ENCODE measurements around the gene OSBPL3.

Gene OSBPL3

DNA sequence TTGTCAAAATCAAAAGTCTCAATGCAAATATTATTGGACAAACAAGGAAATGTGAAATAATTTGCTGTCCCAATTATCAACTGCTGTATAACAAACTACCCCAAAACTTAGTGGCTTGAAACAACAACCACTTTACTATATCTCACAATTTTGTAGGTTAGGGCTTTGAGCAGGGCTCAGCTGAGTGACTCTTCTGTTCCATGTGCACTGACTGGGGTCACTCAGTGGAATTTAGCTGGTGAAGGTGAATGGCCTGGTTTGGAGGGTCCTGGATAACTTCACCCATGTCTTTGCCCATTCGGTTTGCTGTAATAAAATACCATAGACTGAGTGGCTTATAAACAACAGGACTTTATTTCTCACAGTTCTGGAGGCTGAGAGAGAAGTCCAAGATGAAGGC lies 219.0 kb downstream of the OSBPL3 start:
- Histone ChIP-seq H3K36me3 (ENCODE audit: control insufficient read depth, low read depth, low read length) (no peaks in the 10 kb centered on the region), H3K4me1 (ENCODE audit: control insufficient read depth, low read depth, low read length) (no peaks in the 10 kb centered on the region), H3K27ac (ENCODE audit: low read length) (no peak overlapping the region), H3K27me3 (ENCODE audit: control insufficient read depth, insufficient read depth, low read length) (peaks cover 32% of the 10 kb centered on the region), H3K9ac (ENCODE audit: low read length) (no peak overlapping the region), H3K9me3 (ENCODE audit: control insufficient read depth, low read depth, low read length) (no peaks in the 10 kb centered on the region), H3K4me3 (ENCODE audit: low read length) (no peak overlapping the region)

DNA sequence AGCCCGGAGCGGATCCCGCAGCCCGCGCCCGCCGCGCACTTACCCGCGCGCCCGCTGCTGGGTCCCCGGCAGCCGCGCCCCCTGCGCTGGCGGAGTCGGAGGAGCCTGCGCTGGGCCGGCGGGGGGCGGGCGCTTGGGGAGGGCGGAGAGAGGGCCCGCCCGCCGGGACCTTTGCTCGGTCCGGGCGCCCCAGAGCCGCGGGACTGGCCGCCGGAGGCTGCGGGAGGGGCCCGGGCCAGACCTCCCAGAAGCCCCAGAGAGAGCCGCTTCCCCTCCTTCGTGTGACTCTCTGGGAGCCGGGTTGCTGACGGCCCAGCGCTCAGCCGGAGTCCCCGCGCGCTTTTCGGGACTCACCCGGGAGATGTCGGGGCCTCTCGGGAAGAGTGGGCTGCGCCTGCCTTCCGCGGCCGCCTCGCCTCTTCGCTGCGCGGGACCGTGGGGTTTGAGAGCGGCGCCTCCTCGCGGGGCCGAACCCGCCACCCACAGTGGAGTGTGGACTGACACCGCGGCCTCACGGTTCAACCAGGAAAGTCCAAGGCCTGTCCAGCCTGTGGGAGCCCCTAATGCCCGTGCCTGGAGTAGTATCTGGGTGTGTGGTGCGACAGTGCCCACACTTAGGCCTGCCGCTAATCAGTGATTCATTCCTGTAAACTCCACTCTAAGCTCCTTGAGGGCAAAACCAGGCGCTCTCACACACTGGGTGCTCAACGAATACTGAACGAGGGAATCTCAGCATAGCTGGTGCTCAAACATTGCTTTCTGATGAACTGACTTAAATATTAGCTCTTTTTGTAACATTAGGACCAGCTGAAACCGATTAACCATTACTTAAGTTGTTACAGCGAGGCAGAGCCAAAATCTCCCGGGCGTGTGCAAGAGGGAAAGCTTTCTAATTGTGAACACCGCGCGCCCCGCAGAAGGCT lies 222.4 kb downstream of the OSBPL3 start, which contains the start of gene GSDME:
TSS of gene GSDME (minus strand) at position 112 of the 923 bp plus-strand sequence. CDS start 7,690 bp downstream, outside the sequence.
- no peak within 1 kb of the TSS for H3K27ac ChIP-seq (ENCODE audit: low read length)
- no peaks in the 10 kb centered on the region for H3K9me3 ChIP-seq (ENCODE audit: control insufficient read depth, low read depth, low read length)
- H3K27me3 ChIP-seq (ENCODE audit: control insufficient read depth, insufficient read depth, low read length): peaks cover 43% of the 10 kb centered on the region
- peak within 1 kb of the TSS; percentile 74 for H3K4me3 ChIP-seq (ENCODE audit: low read length)
- H3K9ac ChIP-seq (ENCODE audit: low read length): peak within 1 kb of the TSS; percentile 2
- H3K4me1 ChIP-seq (ENCODE audit: control insufficient read depth, low read depth, low read length): peaks cover under 1% of the 10 kb centered on the region
- H3K36me3 ChIP-seq (ENCODE audit: control insufficient read depth, low read depth, low read length): no peaks in the 10 kb centered on the region

DNA sequence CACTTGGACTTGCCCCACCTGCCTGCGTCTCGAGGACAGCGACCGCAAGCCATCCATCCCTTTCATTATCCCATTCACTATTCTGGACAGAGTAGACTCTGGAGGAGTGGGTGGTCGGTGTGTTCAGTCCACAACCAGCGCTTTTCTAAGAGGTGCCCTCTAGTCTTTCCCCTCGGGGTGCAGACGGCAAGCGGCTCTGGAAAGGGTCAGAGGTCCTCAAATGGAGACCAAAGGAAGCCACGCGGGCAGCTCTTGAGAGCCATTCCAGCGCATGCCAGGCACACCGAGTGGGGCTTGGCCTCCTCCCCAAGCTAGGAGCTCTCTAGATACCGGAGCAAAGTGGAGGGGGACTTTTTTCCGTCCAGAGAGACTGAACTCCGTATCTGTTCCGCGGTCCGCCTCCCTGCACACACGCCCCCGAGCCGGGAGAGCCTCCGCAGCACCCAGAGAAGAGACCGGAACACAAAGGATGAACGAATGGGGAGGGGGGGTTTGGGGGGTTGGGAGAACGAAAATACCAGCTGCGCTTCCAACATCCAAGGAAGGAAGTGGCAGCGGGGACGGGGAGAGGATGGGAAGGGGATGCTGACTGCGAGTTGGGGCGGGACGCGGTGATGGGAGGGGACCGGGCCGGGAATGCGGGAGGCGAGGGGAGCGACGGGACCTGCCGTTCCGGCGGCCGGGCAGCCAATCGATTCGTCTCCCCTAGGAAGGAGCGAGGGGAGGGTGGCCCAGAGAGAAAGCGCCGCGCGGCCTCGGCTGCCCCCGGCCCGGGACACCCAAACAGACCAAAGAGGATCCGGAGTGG lies 223.2 kb downstream of the OSBPL3 start:
- peak overlapping the region; percentile 74 for H3K4me3 ChIP-seq (ENCODE audit: low read length)
- H3K9me3 ChIP-seq (ENCODE audit: control insufficient read depth, low read depth, low read length): no peaks in the 10 kb centered on the region
- peak overlapping the region; percentile 2 for H3K9ac ChIP-seq (ENCODE audit: low read length)
- peaks cover 43% of the 10 kb centered on the region for H3K27me3 ChIP-seq (ENCODE audit: control insufficient read depth, insufficient read depth, low read length)
- H3K4me1 ChIP-seq (ENCODE audit: control insufficient read depth, low read depth, low read length): peaks cover 7% of the 10 kb centered on the region
- no peaks in the 10 kb centered on the region for H3K36me3 ChIP-seq (ENCODE audit: control insufficient read depth, low read depth, low read length)
- no peak overlapping the region for H3K27ac ChIP-seq (ENCODE audit: low read length)

- Histone ChIP-seq H3K27me3 (ENCODE audit: control insufficient read depth, insufficient read depth, low read length) (peaks cover 43% of the 10 kb centered on the region), H3K36me3 (ENCODE audit: control insufficient read depth, low read depth, low read length) (no peaks in the 10 kb centered on the region), H3K9me3 (ENCODE audit: control insufficient read depth, low read depth, low read length) (no peaks in the 10 kb centered on the region), H3K27ac (ENCODE audit: low read length) (no peak overlapping the region), H3K9ac (ENCODE audit: low read length) (no peak overlapping the region), H3K4me1 (ENCODE audit: control insufficient read depth, low read depth, low read length) (peaks cover 7% of the 10 kb centered on the region), H3K4me3 (ENCODE audit: low read length) (peak overlapping the region; percentile 74)
These were observed 224.2 kb downstream of the OSBPL3 start for GRCh38 chr7:24755541-24756407.

GRCh38 chr7:24754906-24755506 lies 225.0 kb downstream of the OSBPL3 start:
- no peaks in the 10 kb centered on the region for H3K9me3 ChIP-seq (ENCODE audit: control insufficient read depth, low read depth, low read length)
- H3K4me1 ChIP-seq (ENCODE audit: control insufficient read depth, low read depth, low read length): peaks cover 7% of the 10 kb centered on the region
- H3K36me3 ChIP-seq (ENCODE audit: control insufficient read depth, low read depth, low read length): no peaks in the 10 kb centered on the region
- no peak overlapping the region for H3K9ac ChIP-seq (ENCODE audit: low read length)
- H3K27ac ChIP-seq (ENCODE audit: low read length): no peak overlapping the region
- H3K4me3 ChIP-seq (ENCODE audit: low read length): no peak overlapping the region
- H3K27me3 ChIP-seq (ENCODE audit: control insufficient read depth, insufficient read depth, low read length): peaks cover 43% of the 10 kb centered on the region

DNA sequence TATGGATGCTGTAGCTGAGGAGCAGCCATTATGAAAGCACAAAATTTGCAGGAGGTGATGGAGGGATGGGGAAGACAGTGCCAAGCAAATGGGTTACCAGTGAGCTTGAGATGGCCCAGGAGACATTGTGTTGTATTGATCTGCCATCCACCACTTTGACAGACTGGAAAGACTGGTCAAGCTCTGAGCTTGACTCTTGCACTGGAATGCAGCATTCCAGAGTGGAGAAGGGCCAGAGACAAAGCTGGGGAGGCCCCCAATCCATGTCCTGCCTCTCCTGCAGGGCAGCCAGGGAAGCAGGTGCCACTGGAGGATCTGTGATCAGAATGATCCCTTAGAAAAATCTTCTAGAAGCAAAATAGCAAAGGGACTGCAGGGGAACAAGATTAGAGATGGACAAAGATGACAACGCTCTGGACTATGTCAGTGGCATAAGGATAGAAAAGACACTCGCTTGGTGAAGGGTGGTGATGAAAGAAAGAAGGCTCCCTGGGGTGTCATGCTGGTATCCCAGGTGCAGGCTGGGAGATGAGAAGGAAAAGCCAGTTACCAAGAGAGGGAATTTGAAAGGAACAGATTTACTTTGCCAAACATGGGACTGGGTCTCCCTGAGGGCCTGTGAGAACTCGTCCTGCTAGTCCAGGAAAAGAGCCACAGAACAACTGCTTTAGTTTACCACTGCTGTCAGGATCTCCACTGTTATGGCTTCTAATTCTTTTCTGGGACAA lies 227.7 kb downstream of the OSBPL3 start:
- no peak overlapping the region for H3K4me3 ChIP-seq (ENCODE audit: low read length)
- peaks cover 21% of the 10 kb centered on the region for H3K27me3 ChIP-seq (ENCODE audit: control insufficient read depth, insufficient read depth, low read length)
- H3K4me1 ChIP-seq (ENCODE audit: control insufficient read depth, low read depth, low read length): peaks cover 7% of the 10 kb centered on the region
- H3K36me3 ChIP-seq (ENCODE audit: control insufficient read depth, low read depth, low read length): no peaks in the 10 kb centered on the region
- H3K27ac ChIP-seq (ENCODE audit: low read length): no peak overlapping the region
- no peaks in the 10 kb centered on the region for H3K9me3 ChIP-seq (ENCODE audit: control insufficient read depth, low read depth, low read length)
- H3K9ac ChIP-seq (ENCODE audit: low read length): no peak overlapping the region

- H3K9ac ChIP-seq (ENCODE audit: low read length): no peak overlapping the region
- H3K4me1 ChIP-seq (ENCODE audit: control insufficient read depth, low read depth, low read length): peaks cover 7% of the 10 kb centered on the region
- no peak overlapping the region for H3K4me3 ChIP-seq (ENCODE audit: low read length)
- no peaks in the 10 kb centered on the region for H3K36me3 ChIP-seq (ENCODE audit: control insufficient read depth, low read depth, low read length)
- H3K27ac ChIP-seq (ENCODE audit: low read length): no peak overlapping the region
- H3K27me3 ChIP-seq (ENCODE audit: control insufficient read depth, insufficient read depth, low read length): peaks cover 16% of the 10 kb centered on the region
- H3K9me3 ChIP-seq (ENCODE audit: control insufficient read depth, low read depth, low read length): no peaks in the 10 kb centered on the region
These were observed 228.5 kb downstream of the OSBPL3 start for GRCh38 chr7:24751484-24751883.

DNA sequence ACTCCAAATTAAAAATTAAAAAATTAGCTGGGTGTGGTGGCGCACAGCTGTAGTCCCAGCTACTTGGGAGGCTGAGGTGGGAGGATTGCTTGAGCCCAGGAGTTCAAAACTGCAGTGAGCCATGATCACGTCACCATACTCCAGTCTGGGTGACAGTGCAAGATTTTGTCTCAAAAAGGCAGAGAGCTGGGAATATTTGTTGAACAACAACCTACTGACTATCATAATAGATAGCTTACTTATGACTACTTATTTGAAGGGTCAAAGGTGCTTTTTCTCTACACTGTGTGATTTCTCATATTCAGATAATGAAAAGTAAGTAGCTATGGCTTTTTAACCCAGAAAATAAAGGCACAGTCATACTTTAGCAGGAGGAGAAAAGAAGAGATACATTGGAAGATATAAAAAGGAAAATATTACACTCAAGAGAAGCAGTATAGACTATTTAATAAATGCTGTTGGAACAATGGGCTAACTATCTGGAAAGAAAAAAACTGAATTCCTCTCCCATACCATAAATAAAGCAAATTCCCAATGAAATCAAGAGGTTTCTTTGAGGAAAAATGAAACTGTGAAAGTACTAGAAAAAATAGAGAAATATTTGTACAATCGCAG lies 229.4 kb downstream of the OSBPL3 start:
- Histone ChIP-seq H3K27ac (ENCODE audit: low read length) (no peak overlapping the region), H3K36me3 (ENCODE audit: control insufficient read depth, low read depth, low read length) (no peaks in the 10 kb centered on the region), H3K9ac (ENCODE audit: low read length) (no peak overlapping the region), H3K4me3 (ENCODE audit: low read length) (no peak overlapping the region), H3K9me3 (ENCODE audit: control insufficient read depth, low read depth, low read length) (no peaks in the 10 kb centered on the region), H3K27me3 (ENCODE audit: control insufficient read depth, insufficient read depth, low read length) (peaks cover 6% of the 10 kb centered on the region), H3K4me1 (ENCODE audit: control insufficient read depth, low read depth, low read length) (peaks cover 7% of the 10 kb centered on the region)

GRCh38 chr7:24748521-24748920 lies 231.5 kb downstream of the OSBPL3 start:
- Histone ChIP-seq H3K27me3 (ENCODE audit: control insufficient read depth, insufficient read depth, low read length) (no peaks in the 10 kb centered on the region), H3K4me1 (ENCODE audit: control insufficient read depth, low read depth, low read length) (peaks cover 7% of the 10 kb centered on the region), H3K9me3 (ENCODE audit: control insufficient read depth, low read depth, low read length) (no peaks in the 10 kb centered on the region), H3K4me3 (ENCODE audit: low read length) (no peak overlapping the region), H3K36me3 (ENCODE audit: control insufficient read depth, low read depth, low read length) (no peaks in the 10 kb centered on the region), H3K9ac (ENCODE audit: low read length) (no peak overlapping the region), H3K27ac (ENCODE audit: low read length) (no peak overlapping the region)

All from iPS-18a (cell line).